ENCODE data around the gene MAST4. TPM values are rescaled to one million over a fixed set of nuclear protein-coding genes. Genes with fewer than 3 reads are reported as not detected.
A peak's percentile ranks its signal among the peaks of the same experiment; 100 is the strongest.

Gene MAST4
- total RNA-seq, 1 donor from 2014 or later = 17.2 TPM

- intact Hi-C loops (cut with micrococcal nuclease) = no loop called here
- Mint-ChIP-seq H3K4me1 (peaks cover 3% of the 10 kb centered on the region), H3K27me3 (no peaks in the 10 kb centered on the region), H3K4me3 (no peak overlapping the region), H3K9me3 (no peaks in the 10 kb centered on the region), H3K27ac (no peak overlapping the region), H3K36me3 (ENCODE audit: low read depth) (no peaks in the 10 kb centered on the region)
- no peak for DNase-seq
- ATAC-seq (ENCODE audit: low read depth) = no peak
- CTCF ChIA-PET = no interaction called here
- TF ChIP-seq CTCF (IDR thresholded peaks at IDR 0.05) = no peak
- POLR2A ChIA-PET = interaction anchor here (1.1 kb wide), 1 partner anchor 229 kb away, joined by 3 read pairs; no protein-coding TSS in a partner anchor
Measured at GRCh38 chr5:66993882-66994281, 397.7 kb downstream of the MAST4 start.

- ATAC-seq (ENCODE audit: low read depth) = no peak
- intact Hi-C loops (cut with micrococcal nuclease) = no loop called here
- Mint-ChIP-seq H3K9me3 (no peaks in the 10 kb centered on the region), H3K4me1 (peaks cover 3% of the 10 kb centered on the region), H3K4me3 (no peak overlapping the region), H3K36me3 (ENCODE audit: low read depth) (no peaks in the 10 kb centered on the region), H3K27me3 (no peaks in the 10 kb centered on the region), H3K27ac (no peak overlapping the region)
- ChIA-PET CTCF (interaction anchor here (1.2 kb wide), 1 partner anchor 8 kb away, joined by 6 read pairs; no protein-coding TSS in a partner anchor), POLR2A (no interaction called here)
- no peak for DNase-seq
- no peak for TF ChIP-seq CTCF (IDR thresholded peaks at IDR 0.05)
Measured at GRCh38 chr5:66994790-66995189, 398.6 kb downstream of the MAST4 start.

- Mint-ChIP-seq H3K9me3 (no peaks in the 10 kb centered on the region), H3K4me1 (peaks cover 22% of the 10 kb centered on the region), H3K27me3 (no peaks in the 10 kb centered on the region), H3K4me3 (no peak overlapping the region), H3K36me3 (ENCODE audit: low read depth) (no peaks in the 10 kb centered on the region), H3K27ac (no peak overlapping the region)
- no peak for ATAC-seq (ENCODE audit: low read depth)
- ChIA-PET POLR2A (interaction anchor here (0.7 kb wide), 1 partner anchor 11 kb away, joined by 3 read pairs; no protein-coding TSS in a partner anchor), CTCF (interaction anchor here (1.5 kb wide), 1 partner anchor 15 kb away, joined by 5 read pairs; no protein-coding TSS in a partner anchor)
- DNase-seq = no peak
- no peak for TF ChIP-seq CTCF (IDR thresholded peaks at IDR 0.05)
- intact Hi-C loops (cut with micrococcal nuclease) = loop anchor here (5.0 to 10.0 kb wide), 4 partner anchors 156 to 1431 kb away; no protein-coding TSS in a partner anchor
Measured at GRCh38 chr5:67000794-67001475, 404.7 kb downstream of the MAST4 start.

GRCh38 chr5:67002832-67003684, 406.9 kb downstream of the MAST4 start:
- Mint-ChIP-seq H3K36me3 (ENCODE audit: low read depth) (no peaks in the 10 kb centered on the region), H3K27ac (peak overlapping the region; percentile 72), H3K4me1 (peaks cover 30% of the 10 kb centered on the region), H3K9me3 (no peaks in the 10 kb centered on the region), H3K4me3 (peak overlapping the region; percentile 24), H3K27me3 (no peaks in the 10 kb centered on the region)
- ATAC-seq (ENCODE audit: low read depth) (no peak), DNase-seq (no peak)
- POLR2A ChIA-PET = no interaction called here
- CTCF ChIA-PET = no interaction called here
- no peak for TF ChIP-seq CTCF (IDR thresholded peaks at IDR 0.05)
- intact Hi-C loops (cut with micrococcal nuclease) = loop anchor here (5.0 to 10.0 kb wide), 4 partner anchors 154 to 1429 kb away; no protein-coding TSS in a partner anchor

GRCh38 chr5:67003685-67003934, 407.4 kb downstream of the MAST4 start:
- Mint-ChIP-seq H3K27me3 (no peaks in the 10 kb centered on the region), H3K36me3 (ENCODE audit: low read depth) (no peaks in the 10 kb centered on the region), H3K4me3 (peak overlapping the region; percentile 87), H3K4me1 (peaks cover 30% of the 10 kb centered on the region), H3K27ac (peak overlapping the region; percentile 72), H3K9me3 (no peaks in the 10 kb centered on the region)
- CTCF ChIA-PET = no interaction called here
- POLR2A ChIA-PET = no interaction called here
- DNase-seq (no peak), ATAC-seq (ENCODE audit: low read depth) (no peak)
- intact Hi-C loops (cut with micrococcal nuclease) = loop anchor here (5.0 to 10.0 kb wide), 4 partner anchors 154 to 1429 kb away; no protein-coding TSS in a partner anchor
- TF ChIP-seq CTCF (IDR thresholded peaks at IDR 0.05) = no peak

Measured in activated B cell treated with CpG ODN at 0.5 μM for 24 hours (primary cell).